WERI-Rb-1 (cell line): ENCODE data around the gene NAXD.
"Not testable (repeated sequence)": the region's sequence is repeated elsewhere in the genome, so short reads cannot be mapped to it uniquely, and the experiment has no call there.

Experiments used
- DNase-seq: peaks from one replicate; pipeline ENCODE4 v3.0.0-alpha.2; 2020
- H3K27ac ChIP-seq: fragments of 250-450 bp; sonication (Bioruptor Pico); 2 replicates; pipeline ENCODE4 v1.5.1; 2020; ENCODE audit warnings: mild to moderate bottlenecking, moderate library complexity
- H3K27me3 ChIP-seq: fragments of 250-450 bp; sonication (Bioruptor Pico); 2 replicates; pipeline ENCODE4 v1.5.1; 2021; ENCODE audit warnings: mild to moderate bottlenecking, low read depth, moderate library complexity; ENCODE audit not compliant: insufficient read depth, severe bottlenecking
- H3K36me3 ChIP-seq: fragments of 250-450 bp; sonication (Bioruptor Pico); 2 replicates; pipeline ENCODE4 v1.5.1; 2020; ENCODE audit warnings: mild to moderate bottlenecking, moderate library complexity
- H3K4me3 ChIP-seq: 2 replicates; pipeline ENCODE4 v1.5.1; 2011; ENCODE audit warnings: low read depth, mild to moderate bottlenecking, control low read depth, low read length
- H3K9me3 ChIP-seq: fragments of 250-450 bp; sonication (Bioruptor Pico); 2 replicates; pipeline ENCODE4 v1.5.1; 2021; ENCODE audit warnings: mild to moderate bottlenecking, moderate library complexity; ENCODE audit not compliant: severe bottlenecking
- CTCF ChIP-seq: IDR thresholded peaks from 2 replicates; pipeline ENCODE4 v1.5.1; 2011; ENCODE audit warnings: low read depth, mild to moderate bottlenecking, control low read depth, inconsistent platforms, low read length

The NAXD gene

GRCh38 chr13:110600261-110600819 is 15.0 kb upstream of the NAXD start:
- Histone ChIP-seq H3K27me3 (no peaks in the 10 kb centered on the region), H3K9me3 (no peaks in the 10 kb centered on the region), H3K36me3 (no peaks in the 10 kb centered on the region), H3K4me3 (no peak overlapping the region), H3K27ac (no peak overlapping the region)
- no peak for TF ChIP-seq CTCF
- DNase-seq, result peak; percentile 78

GRCh38 chr13:110600980-110601379 is 14.4 kb upstream of the NAXD start:
- Histone ChIP-seq H3K9me3 (no peaks in the 10 kb centered on the region), H3K27ac (no peak overlapping the region), H3K4me3 (no peak overlapping the region), H3K27me3 (no peaks in the 10 kb centered on the region), H3K36me3 (no peaks in the 10 kb centered on the region)
- no peak for DNase-seq
- TF ChIP-seq CTCF, result no peak

- DNase-seq, result no peak
- Histone ChIP-seq H3K36me3 (no peaks in the 10 kb centered on the region), H3K27me3 (no peaks in the 10 kb centered on the region), H3K9me3 (peaks cover 3% of the 10 kb centered on the region), H3K4me3 (no peak overlapping the region), H3K27ac (no peak overlapping the region)
- no peak for TF ChIP-seq CTCF
These were observed 10.2 kb upstream of the NAXD start for GRCh38 chr13:110605132-110605531.

DNA sequence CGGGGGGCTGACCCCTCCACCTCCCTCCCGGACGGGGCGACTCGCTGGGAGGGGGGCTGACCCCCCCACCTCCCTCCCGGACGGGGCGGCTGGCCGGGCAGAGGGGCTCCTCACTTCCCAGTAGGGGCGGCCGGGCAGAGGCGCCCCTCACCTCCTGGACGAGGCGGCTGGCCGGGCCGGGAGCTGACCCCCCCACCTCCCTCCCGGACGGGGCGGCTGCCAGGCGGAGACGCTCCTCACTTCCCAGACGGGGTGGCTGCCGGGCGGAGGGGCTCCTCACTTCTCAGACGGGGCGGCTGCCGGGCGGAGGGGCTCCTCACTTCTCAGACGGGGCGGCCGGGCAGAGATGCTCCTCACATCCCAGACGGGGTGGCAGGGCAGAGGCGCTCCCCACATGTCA is 9.1 kb upstream of the NAXD start:
- not testable (repeated sequence) for H3K27me3 ChIP-seq, H3K4me3 ChIP-seq, H3K36me3 ChIP-seq, H3K9me3 ChIP-seq, H3K27ac ChIP-seq, DNase-seq

DNA sequence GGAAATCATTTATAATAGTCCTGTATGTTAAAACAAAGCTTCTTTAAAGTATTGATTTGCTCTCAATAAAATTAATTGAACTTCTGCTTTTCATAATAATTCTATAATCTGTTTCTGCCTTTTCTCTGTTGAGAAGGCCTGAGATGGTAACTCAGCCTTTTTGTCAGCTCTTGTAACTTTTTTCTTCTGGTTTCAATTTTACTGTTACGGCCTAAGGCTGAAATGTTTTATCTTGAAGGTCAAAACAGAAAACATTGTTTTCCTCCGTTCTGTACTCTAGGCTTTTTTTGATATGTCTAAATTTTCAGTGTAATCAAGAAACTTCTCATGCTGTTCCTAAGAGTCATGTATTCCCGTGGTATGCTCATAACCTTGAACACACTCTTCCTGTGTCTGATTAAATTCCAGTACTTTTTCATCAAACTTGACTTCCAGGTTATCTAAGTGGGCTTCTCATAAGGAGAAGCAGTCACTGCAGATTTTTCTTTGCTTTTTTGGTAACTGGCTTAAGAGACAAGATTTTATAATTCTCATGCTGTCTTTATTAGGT is 7.6 kb upstream of the NAXD start:
- H3K4me3 ChIP-seq, result no peak overlapping the region
- DNase-seq, result no peak
- no peaks in the 10 kb centered on the region for H3K27me3 ChIP-seq
- H3K27ac ChIP-seq, result no peak overlapping the region
- no peaks in the 10 kb centered on the region for H3K36me3 ChIP-seq
- no peak for TF ChIP-seq CTCF
- H3K9me3 ChIP-seq, result peaks cover 3% of the 10 kb centered on the region

DNA sequence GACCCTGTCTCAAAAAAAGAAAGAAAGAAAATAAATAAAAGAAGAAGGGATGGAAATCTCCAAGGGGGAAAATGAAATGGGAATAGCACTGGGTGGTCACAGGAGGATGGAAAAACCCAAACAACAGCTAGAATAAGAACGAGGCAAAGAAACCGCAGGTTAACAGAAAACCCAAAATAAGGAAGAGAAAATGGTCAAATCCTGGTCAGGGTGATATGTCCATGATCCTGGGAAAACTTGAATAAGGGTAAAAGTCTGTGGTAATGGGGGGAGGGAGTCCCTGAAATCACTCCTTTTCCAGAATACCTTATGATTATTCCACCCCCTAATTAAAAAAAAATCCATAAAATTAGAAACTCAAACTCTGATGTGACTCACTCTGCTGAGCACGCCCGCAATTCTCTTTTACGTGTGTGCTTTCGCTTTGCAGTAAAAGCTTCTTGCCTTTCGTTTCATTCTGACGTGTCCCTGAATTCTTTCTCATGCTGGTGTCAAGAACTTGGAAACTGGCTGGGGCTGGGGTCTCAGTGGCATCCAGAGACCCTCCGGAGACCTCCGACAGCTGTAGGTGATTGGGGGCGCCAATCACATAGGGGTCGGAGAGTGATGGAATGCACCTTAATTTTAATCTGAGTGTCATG is 4.3 kb upstream of the NAXD start:
- no peak for DNase-seq
- no peak overlapping the region for H3K27ac ChIP-seq
- no peak overlapping the region for H3K4me3 ChIP-seq
- TF ChIP-seq CTCF, result no peak
- H3K9me3 ChIP-seq, result peaks cover 14% of the 10 kb centered on the region
- no peaks in the 10 kb centered on the region for H3K27me3 ChIP-seq
- H3K36me3 ChIP-seq, result no peaks in the 10 kb centered on the region; the same call in 1 of the 2 replicates
